Large intestine (tissue), 3 donors: ENCODE measurements around the gene TRIM7. TPM values are rescaled to one million over a fixed set of nuclear protein-coding genes. Genes with fewer than 3 reads are reported as not detected.

ENCODE experiments used
- DNase-seq, 2 donors: peaks; one replicate each; pipeline versions ENCODE4 v3.0.0 to v3.0.0-alpha.2; 2013
- H3K27ac ChIP-seq: one replicate; pipeline ENCODE4 v1.5.1; 2013; ENCODE audit warnings: low read length
- H3K27me3 ChIP-seq: 2 replicates; pipeline ENCODE4 v1.6.1; 2013; ENCODE audit warnings: low read length; ENCODE audit not compliant: control insufficient read depth, insufficient read depth
- H3K36me3 ChIP-seq: 2 replicates; pipeline ENCODE4 v1.6.1; 2013; ENCODE audit warnings: low read length; ENCODE audit not compliant: control insufficient read depth, insufficient read depth
- H3K4me1 ChIP-seq: one replicate; pipeline ENCODE4 v1.6.1; 2013; ENCODE audit warnings: low read length; ENCODE audit not compliant: control insufficient read depth, insufficient read depth
- H3K4me3 ChIP-seq: one replicate; pipeline ENCODE4 v1.5.1; 2013; ENCODE audit warnings: low read length
- H3K9me3 ChIP-seq: one replicate; pipeline ENCODE4 v1.6.1; 2013; ENCODE audit warnings: mild to moderate bottlenecking, low read depth, low read length, moderate library complexity; ENCODE audit not compliant: control insufficient read depth
- WGBS: methylation state at CpG from one replicate; pipeline ENCODE4 v1.1.5; 2013; ENCODE audit warnings: low lambda C conversion rate; ENCODE audit not compliant: insufficient coverage; 5-methylcytosine and 5-hydroxymethylcytosine counted together
- polyA plus RNA-seq: library from polyadenylated mRNA; unstranded; fragments of 120-200 nt; gene quantifications from one replicate; pipeline ENCODE4 v1.2.1, GENCODE V29; 2013

TRIM7 gene
- polyA plus RNA-seq, 1 donor, result 0.61 TPM

- H3K4me1 ChIP-seq, result peaks cover 4% of the 10 kb centered on the region
- WGBS, result 0% methylated on average over 1 of the region's 64 CpGs
- H3K27me3 ChIP-seq, result peaks cover 17% of the 10 kb centered on the region
- H3K36me3 ChIP-seq, result no peaks in the 10 kb centered on the region
- peak overlapping the region; percentile 65 for H3K27ac ChIP-seq
- H3K9me3 ChIP-seq, result peaks cover 6% of the 10 kb centered on the region
- peak overlapping the region; percentile 83 for H3K4me3 ChIP-seq
- peak; percentile 95 to 97 for DNase-seq
These were observed 13.3 kb downstream of the TRIM7 start for GRCh38 chr5:181191526-181192336.

GRCh38 chr5:181190711-181191525 is 14.1 kb downstream of the TRIM7 start:
- Histone ChIP-seq H3K27me3 (peaks cover 18% of the 10 kb centered on the region), H3K4me3 (peak overlapping the region; percentile 83), H3K9me3 (peaks cover 6% of the 10 kb centered on the region), H3K4me1 (peaks cover 4% of the 10 kb centered on the region), H3K27ac (peak overlapping the region; percentile 65), H3K36me3 (no peaks in the 10 kb centered on the region)
- 0% methylated on average over 10 of the region's 66 CpGs for WGBS
- DNase-seq, result peak in 1 of 2 donors; percentile 39

GRCh38 chr5:181189962-181190710 is 14.9 kb downstream of the TRIM7 start:
- H3K36me3 ChIP-seq, result no peaks in the 10 kb centered on the region
- no CpG with 5 or more reads among the region's 52 CpGs for WGBS
- H3K4me1 ChIP-seq, result peaks cover 4% of the 10 kb centered on the region
- H3K27me3 ChIP-seq, result peaks cover 10% of the 10 kb centered on the region
- H3K9me3 ChIP-seq, result peaks cover 3% of the 10 kb centered on the region
- peak overlapping the region; percentile 83 for H3K4me3 ChIP-seq
- peak in 1 of 2 donors; percentile 48 for DNase-seq
- H3K27ac ChIP-seq, result no peak overlapping the region

- 0% methylated on average over 2 of the region's 41 CpGs for WGBS
- Histone ChIP-seq H3K9me3 (no peaks in the 10 kb centered on the region), H3K36me3 (no peaks in the 10 kb centered on the region), H3K27me3 (peaks cover 7% of the 10 kb centered on the region), H3K27ac (peak overlapping the region; percentile 10), H3K4me1 (peaks cover 6% of the 10 kb centered on the region), H3K4me3 (peak overlapping the region; percentile 83)
- DNase-seq, result peak in 1 of 2 donors; percentile 45
These were observed 15.5 kb downstream of the TRIM7 start for GRCh38 chr5:181189363-181189961.

- DNase-seq, result peak; percentile 71 to 75
- Histone ChIP-seq H3K36me3 (no peaks in the 10 kb centered on the region), H3K9me3 (no peaks in the 10 kb centered on the region), H3K27me3 (peaks cover 6% of the 10 kb centered on the region), H3K4me1 (peaks cover 6% of the 10 kb centered on the region), H3K27ac (peak overlapping the region; percentile 74), H3K4me3 (peak overlapping the region; percentile 83)
- WGBS, result no CpG with 5 or more reads among the region's 35 CpGs
These were observed 16.2 kb downstream of the TRIM7 start for GRCh38 chr5:181188700-181189362.

- Histone ChIP-seq H3K4me3 (peak overlapping the region; percentile 42), H3K9me3 (no peaks in the 10 kb centered on the region)
- WGBS, result 0% methylated on average over 2 of the region's 37 CpGs
These were observed 17.3 kb downstream of the TRIM7 start for GRCh38 chr5:181187500-181188213.

GRCh38 chr5:181186986-181187499 is 18.0 kb downstream of the TRIM7 start:
- Histone ChIP-seq H3K27me3 (peaks cover 6% of the 10 kb centered on the region), H3K36me3 (no peaks in the 10 kb centered on the region), H3K4me1 (peaks cover 2% of the 10 kb centered on the region), H3K4me3 (peak overlapping the region; percentile 28), H3K27ac (no peak overlapping the region), H3K9me3 (no peaks in the 10 kb centered on the region)
- DNase-seq, result no peak
- WGBS, result 30% methylated on average over 2 of the region's 8 CpGs

More at GRCh38 chr5:181187500-181188213, 17.3 kb downstream of the TRIM7 start:
- H3K36me3 ChIP-seq, result no peaks in the 10 kb centered on the region
- peak; percentile 58 to 71 for DNase-seq
- peaks cover 6% of the 10 kb centered on the region for H3K27me3 ChIP-seq
- no peak overlapping the region for H3K27ac ChIP-seq
- peaks cover 6% of the 10 kb centered on the region for H3K4me1 ChIP-seq

- Histone ChIP-seq H3K36me3 (no peaks in the 10 kb centered on the region), H3K27ac (no peak overlapping the region), H3K27me3 (peaks cover 13% of the 10 kb centered on the region), H3K4me3 (no peak overlapping the region), H3K4me1 (peaks cover 2% of the 10 kb centered on the region), H3K9me3 (no peaks in the 10 kb centered on the region)
- no peak for DNase-seq
- no CpG with 5 or more reads among the region's 6 CpGs for WGBS
These were observed 19.0 kb downstream of the TRIM7 start for GRCh38 chr5:181186022-181186421.

- peaks cover 2% of the 10 kb centered on the region for H3K4me1 ChIP-seq
- DNase-seq, result no peak
- no peak overlapping the region for H3K27ac ChIP-seq
- H3K36me3 ChIP-seq, result no peaks in the 10 kb centered on the region
- H3K27me3 ChIP-seq, result peaks cover 14% of the 10 kb centered on the region
- no peaks in the 10 kb centered on the region for H3K9me3 ChIP-seq
- H3K4me3 ChIP-seq, result no peak overlapping the region
- no CpG with 5 or more reads among the region's 13 CpGs for WGBS
These were observed 19.4 kb downstream of the TRIM7 start for GRCh38 chr5:181185560-181185959.
